GM18951 (cell line): ENCODE measurements around the gene HOXB3.
A peak's percentile ranks its signal among the peaks of the same experiment; 100 is the strongest.

Source experiments
- POLR2A ChIP-seq: IDR thresholded peaks from 4 replicates; pipeline ENCODE4 v1.6.1; 2011; ENCODE audit warnings: mild to moderate bottlenecking; ENCODE audit not compliant: insufficient read length, insufficient read depth; ENCODE audit errors: extremely low read depth
- in situ Hi-C: fragments of 300-500 bp; cut with MboI; formaldehyde crosslinking; loops from one replicate; pipeline ENCODE4 v1.12.0; 2022; ENCODE audit warnings: low sequenced_read_pairs, mixed read lengths, inconsistent platforms; ENCODE audit not compliant: unreplicated experiment

HOXB3 gene

GRCh38 chr17:48565022-48565554, 25.0 kb downstream of the HOXB3 start:
- TF ChIP-seq POLR2A = no peak
- in situ Hi-C loops = no loop called here

DNA sequence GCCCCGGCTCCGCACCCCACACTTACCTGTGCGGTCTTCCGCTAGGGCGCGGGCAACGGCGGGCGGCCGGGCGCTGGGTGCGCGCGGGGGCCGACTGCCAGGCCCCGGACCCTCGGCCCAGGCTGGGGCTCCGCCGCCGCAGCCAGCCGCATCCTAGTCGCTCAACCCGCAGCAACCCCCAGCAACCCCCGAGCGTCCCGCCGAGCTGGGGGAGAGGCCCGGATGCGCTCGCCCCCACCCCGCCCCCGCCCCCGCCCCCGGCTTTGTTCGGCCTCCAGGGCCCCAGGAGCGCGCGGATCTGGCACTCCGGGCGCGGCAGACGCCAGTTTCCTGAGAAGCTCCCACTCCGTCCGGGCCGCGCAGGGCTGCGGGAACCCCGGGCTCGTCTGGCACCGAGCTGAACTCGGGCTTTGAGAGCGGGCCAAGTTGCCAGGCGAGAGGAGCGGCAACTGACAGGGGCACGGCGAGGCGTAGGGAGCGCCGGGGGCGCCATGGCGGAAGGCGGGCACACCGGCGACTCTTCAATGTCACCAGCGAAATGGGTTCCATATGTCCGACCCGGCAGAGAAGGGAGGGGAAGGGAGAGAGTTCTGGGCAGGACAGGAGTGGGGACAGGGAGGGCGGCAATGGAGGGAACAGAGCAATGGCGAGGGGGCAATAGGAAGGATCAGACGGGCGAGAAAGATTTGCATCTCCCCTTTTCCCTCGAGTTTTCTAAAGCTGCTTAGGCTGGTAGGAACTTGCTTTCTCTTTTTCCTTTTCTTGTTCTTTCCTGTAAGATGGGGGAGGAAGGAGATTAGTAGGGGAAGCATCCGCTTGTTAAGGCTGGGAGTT, 25.6 kb downstream of the HOXB3 start:
- in situ Hi-C loops = no loop called here
- no peak for TF ChIP-seq POLR2A

GRCh38 chr17:48563867-48564187, 26.2 kb downstream of the HOXB3 start:
- TF ChIP-seq POLR2A = no peak
- in situ Hi-C loops = no loop called here

DNA sequence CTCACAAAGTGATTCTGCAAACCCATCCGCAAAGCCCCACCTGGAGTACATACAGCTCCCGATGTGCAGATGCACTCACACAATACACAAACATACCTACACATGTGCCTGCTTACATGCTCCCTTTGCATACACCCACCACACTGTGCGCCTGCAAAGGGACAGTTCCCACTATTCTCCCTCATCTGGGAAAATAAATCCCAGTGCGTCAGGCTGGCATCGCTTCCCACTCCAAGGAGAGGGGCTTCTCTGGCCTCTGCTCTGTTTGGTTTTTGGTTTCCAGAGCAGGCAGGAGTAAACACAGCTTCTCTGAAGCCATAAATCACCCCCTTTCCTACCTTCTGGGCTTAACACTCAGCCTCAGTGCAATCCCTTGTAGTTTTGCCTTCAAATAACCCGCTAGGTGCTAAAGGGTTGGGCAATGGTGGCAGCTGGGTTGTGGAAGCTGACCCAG, 26.6 kb downstream of the HOXB3 start:
- in situ Hi-C loops = no loop called here
- no peak for TF ChIP-seq POLR2A

DNA sequence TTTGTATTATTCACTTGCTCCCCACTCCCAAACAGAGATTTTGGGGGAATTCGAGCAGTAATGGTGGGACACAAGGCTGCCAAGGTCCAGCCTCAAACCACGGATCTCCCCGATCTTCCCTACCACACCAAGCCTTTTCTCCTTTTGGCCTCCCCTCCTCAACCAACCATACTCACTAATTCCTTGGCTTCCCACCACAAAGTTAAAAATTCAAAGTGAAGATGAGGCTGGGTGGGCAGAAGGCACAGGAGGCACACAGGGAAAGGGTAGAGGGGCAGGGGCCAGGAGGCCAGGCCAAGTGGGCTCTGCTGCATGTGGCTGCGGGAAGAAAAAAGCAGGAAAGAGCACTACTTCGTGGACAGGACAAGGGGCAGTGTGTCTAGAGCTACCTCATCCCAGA, 27.1 kb downstream of the HOXB3 start:
- in situ Hi-C loops = no loop called here
- TF ChIP-seq POLR2A = no peak

GRCh38 chr17:48561884-48562810, 27.9 kb downstream of the HOXB3 start:
- in situ Hi-C loops = no loop called here
- peak; percentile 59 for TF ChIP-seq POLR2A

DNA sequence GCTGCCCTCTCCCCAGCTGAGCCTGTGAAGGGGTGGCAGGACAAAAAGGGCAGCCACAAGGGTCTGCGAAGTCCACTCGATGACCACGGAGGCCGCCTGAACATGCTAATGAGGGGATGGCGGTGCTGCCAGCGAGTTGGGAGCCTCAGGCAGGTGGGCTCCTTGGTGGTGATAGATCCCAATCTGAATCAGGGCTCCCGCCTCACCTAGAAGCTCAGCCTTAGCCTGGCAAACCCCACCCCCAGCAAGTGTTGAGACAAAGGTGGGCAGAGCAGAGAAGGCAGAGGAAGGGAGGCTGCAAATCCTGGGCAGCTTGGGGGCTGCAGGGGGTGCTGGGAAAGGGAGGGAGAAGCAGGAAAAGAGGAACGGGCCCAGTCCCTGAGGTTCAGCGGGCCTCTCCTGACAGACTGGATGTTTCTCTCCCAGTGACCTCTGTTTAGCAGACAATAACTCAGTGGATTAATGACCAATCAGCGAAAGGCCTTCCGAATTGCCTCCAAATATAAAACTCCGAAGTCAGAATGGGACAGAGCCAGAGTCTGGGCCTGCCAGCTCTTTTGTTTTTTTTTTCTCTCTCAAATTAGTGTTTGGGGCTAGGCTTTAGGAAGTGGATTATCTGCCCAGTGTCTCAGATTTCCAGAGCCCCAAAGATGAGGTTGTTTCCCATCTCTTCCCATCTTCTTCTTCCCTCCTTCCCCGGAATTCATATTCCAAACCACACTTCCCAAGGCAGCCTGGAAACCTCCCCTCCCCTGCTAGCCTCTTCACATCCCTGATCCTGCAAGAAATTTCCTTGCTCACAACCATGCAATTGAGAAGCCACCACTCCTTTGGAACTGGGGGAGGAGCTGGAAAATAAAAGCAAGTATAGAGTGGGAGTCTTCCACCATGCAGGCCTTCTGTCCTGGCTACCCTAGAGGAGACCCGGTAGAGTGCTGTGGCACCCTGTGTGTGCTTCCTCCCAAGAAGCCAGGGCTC, 29.9 kb downstream of the HOXB3 start:
- in situ Hi-C loops = no loop called here

GRCh38 chr17:48559122-48559839, 30.8 kb downstream of the HOXB3 start:
- TF ChIP-seq POLR2A = no peak
- in situ Hi-C loops = no loop called here

More for the DNA sequence above, 29.9 kb downstream of the HOXB3 start:
- TF ChIP-seq POLR2A = no peak

DNA sequence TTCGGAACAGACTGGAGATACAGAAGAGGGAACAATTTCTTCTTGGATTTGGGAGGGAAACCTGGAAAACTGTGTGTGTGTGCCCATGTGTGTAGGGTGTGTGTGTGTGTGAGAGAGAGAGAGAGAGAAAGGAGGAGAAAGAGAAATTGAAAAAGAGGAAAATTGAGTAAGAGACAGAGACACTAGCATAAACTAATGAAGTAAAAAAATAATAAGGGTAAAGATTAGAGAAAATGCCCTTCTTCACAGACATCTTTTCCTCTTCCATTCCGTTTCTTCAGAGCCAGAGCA, 31.3 kb downstream of the HOXB3 start:
- in situ Hi-C loops = no loop called here
- TF ChIP-seq POLR2A = no peak

GRCh38 chr17:48558057-48558830, 31.8 kb downstream of the HOXB3 start:
- TF ChIP-seq POLR2A = no peak
- in situ Hi-C loops = no loop called here

DNA sequence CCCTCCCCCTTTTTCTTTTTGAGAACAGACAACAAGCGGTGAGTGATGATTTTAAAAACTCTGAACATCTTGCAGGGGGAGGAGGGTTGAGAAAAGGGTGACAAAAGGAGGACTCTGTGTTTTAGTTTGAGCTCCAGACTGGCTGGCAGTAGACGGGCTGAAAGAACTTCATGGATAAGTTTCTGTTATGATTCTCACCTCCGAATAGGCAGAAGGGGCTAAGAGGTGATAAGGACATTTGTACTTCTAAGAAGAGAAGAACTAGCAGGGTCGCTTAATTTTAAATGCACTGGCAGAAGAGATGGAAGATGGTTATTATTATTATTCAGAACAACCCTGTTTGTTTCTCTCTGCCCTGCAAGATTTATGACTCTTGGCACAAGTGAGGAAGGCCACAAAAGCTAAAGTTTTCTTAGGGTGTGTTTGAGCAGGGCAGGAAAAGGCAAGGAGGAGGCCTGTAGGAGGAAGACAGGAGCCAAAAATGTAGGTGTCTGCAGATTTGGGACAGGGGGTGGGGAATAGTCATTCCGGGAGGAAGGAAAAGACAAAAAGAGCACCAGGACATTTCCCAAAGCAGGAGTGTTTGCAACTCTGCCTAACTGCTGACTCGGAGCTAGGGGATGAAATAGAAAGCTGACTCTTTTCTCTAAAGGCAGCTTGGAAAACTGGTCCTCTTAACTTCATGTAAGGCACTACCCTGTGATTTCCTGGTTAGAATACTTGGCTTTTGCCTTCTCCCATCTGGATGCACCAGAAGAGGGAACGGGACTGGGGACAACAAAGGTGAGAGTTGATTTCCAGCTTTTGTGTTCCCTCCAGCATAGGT, 33.3 kb downstream of the HOXB3 start:
- TF ChIP-seq POLR2A = no peak
- in situ Hi-C loops = no loop called here
